Fibroblast of lung (primary cell): ENCODE results near the gene DBNL.
"Not testable (repeated sequence)": the region's sequence is repeated elsewhere in the genome, so short reads cannot be mapped to it uniquely, and the experiment has no call there.

Source experiments
- EZH2 ChIP-seq: IDR thresholded peaks from 2 replicates; pipeline ENCODE4 v1.5.1; 2012; ENCODE audit warnings: low read length, control low read depth, mild to moderate bottlenecking; ENCODE audit errors: missing control alignments
- TF ChIP-seq, protein P1 (sequence below), 2 donors: IDR thresholded peaks in 1 of 2; conservative IDR thresholded peaks in 1 of 2; 1 replicate in 1 of 2; 2 replicates in 1 of 2; pipeline ENCODE4 v1.5.1; 2011 to 2012; ENCODE audit warnings: low read length in 2 of 2, control low read depth in 1 of 2, inconsistent platforms in 1 of 2, low read depth in 1 of 2, mild to moderate bottlenecking in 1 of 2

DNA sequence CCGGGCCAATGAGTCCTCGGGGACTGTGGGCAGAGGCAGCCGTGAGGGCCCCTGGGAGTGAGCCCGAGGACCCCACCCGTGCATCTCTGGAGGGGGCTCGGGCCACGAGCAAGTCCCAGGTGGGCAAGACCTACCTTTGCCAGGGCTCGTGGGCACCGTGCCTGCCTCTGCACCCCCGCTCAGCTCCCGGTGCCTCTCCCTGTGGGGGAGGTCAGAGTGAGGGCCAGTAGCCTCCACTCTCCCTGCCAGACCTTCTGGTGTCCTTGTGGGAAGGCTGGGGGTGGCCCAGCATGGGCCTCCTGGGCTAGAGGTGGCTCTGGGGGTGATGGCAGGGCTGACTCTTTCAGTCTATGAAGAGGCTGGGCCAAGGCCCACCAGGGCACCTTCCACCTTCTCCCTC, 15.1 kb upstream of the DBNL start:
- TF ChIP-seq, protein P1, sequence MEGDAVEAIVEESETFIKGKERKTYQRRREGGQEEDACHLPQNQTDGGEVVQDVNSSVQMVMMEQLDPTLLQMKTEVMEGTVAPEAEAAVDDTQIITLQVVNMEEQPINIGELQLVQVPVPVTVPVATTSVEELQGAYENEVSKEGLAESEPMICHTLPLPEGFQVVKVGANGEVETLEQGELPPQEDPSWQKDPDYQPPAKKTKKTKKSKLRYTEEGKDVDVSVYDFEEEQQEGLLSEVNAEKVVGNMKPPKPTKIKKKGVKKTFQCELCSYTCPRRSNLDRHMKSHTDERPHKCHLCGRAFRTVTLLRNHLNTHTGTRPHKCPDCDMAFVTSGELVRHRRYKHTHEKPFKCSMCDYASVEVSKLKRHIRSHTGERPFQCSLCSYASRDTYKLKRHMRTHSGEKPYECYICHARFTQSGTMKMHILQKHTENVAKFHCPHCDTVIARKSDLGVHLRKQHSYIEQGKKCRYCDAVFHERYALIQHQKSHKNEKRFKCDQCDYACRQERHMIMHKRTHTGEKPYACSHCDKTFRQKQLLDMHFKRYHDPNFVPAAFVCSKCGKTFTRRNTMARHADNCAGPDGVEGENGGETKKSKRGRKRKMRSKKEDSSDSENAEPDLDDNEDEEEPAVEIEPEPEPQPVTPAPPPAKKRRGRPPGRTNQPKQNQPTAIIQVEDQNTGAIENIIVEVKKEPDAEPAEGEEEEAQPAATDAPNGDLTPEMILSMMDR (conservative IDR thresholded peaks at IDR 0.05 in 1 of 2, IDR thresholded peaks at IDR 0.05 in 1 of 2; ENCODE audit: low read depth in 1 of 2, low read length in 2 of 2), result not testable (repeated sequence)
- not testable (repeated sequence) for TF ChIP-seq EZH2
